Activated CD4-positive, alpha-beta memory T cell treated with anti-CD3 and anti-CD28 coated beads, Interleukin-2, amount 10 ng/mL, durations not matched to agents 7 days and 5 days (primary cell): ENCODE data around the gene SLC16A11. TPM values are rescaled to one million over a fixed set of nuclear protein-coding genes. Genes with fewer than 3 reads are reported as not detected.
"Not testable (repeated sequence)": the region's sequence is repeated elsewhere in the genome, so short reads cannot be mapped to it uniquely, and the experiment has no call there.

Experiments
- CTCF ChIA-PET: fragments of 350-600 bp; sonication (Branson Sonifier 250); formaldehyde crosslinking; loops from one replicate; lab custom pipeline; 2021; ENCODE audit warnings: antibody characterized with exemption, inconsistent platforms; lab: Charles Lee
- POLR2A ChIA-PET: fragments of 350-600 bp; sonication (Branson Sonifier 250); formaldehyde crosslinking; loops from one replicate; lab custom pipeline; 2021; ENCODE audit warnings: antibody characterized with exemption; lab: Charles Lee
- DNase-seq: peaks from one replicate; pipeline ENCODE4 v3.0.0-alpha.2; 2020
- H3K27ac Mint-ChIP-seq: one replicate; pipeline ENCODE4 v1.8.0; 2021; ENCODE audit warnings: mild to moderate bottlenecking, mixed read lengths
- H3K27me3 Mint-ChIP-seq: one replicate; pipeline ENCODE4 v1.8.0; 2021; ENCODE audit warnings: mixed read lengths
- H3K36me3 Mint-ChIP-seq: one replicate; pipeline ENCODE4 v1.8.0; 2021; ENCODE audit warnings: low read depth, mixed read lengths
- H3K4me1 Mint-ChIP-seq: one replicate; pipeline ENCODE4 v1.8.0; 2021; ENCODE audit warnings: mixed read lengths
- H3K4me3 Mint-ChIP-seq: one replicate; pipeline ENCODE4 v1.8.0; 2021; ENCODE audit warnings: mild to moderate bottlenecking, mixed read lengths
- H3K9me3 Mint-ChIP-seq: one replicate; pipeline ENCODE4 v1.8.0; 2021; ENCODE audit warnings: mixed read lengths
- total RNA-seq, 2 experiments: library from RNA; stranded (reverse); gene quantifications; one replicate each; pipeline ENCODE4 v1.2.3, GENCODE V29; 2021

SLC16A11 gene, protein sequence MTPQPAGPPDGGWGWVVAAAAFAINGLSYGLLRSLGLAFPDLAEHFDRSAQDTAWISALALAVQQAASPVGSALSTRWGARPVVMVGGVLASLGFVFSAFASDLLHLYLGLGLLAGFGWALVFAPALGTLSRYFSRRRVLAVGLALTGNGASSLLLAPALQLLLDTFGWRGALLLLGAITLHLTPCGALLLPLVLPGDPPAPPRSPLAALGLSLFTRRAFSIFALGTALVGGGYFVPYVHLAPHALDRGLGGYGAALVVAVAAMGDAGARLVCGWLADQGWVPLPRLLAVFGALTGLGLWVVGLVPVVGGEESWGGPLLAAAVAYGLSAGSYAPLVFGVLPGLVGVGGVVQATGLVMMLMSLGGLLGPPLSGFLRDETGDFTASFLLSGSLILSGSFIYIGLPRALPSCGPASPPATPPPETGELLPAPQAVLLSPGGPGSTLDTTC
- total RNA-seq: under 1 TPM; 0.35 to 0.73 TPM

GRCh38 chr17:7043497-7044198 lies at the start of gene SLC16A11:
Gene SLC16A11 (minus strand): TSS chr17:7044092. CDS start chr17:7043513, 579 bp downstream.
- POLR2A ChIA-PET: interaction anchor here (0.6 to 1.3 kb wide), 2 partner anchors 8 to 1081 kb away, joined by 3 to 9 read pairs; partner anchors contain the start of gene SLC16A13
- DNase-seq: no peak
- peaks cover 50% of the 10 kb centered on the region for H3K4me1 Mint-ChIP-seq
- peak within 1 kb of the TSS; percentile 56 for H3K4me3 Mint-ChIP-seq
- no peak within 1 kb of the TSS for H3K27ac Mint-ChIP-seq
- CTCF ChIA-PET: interaction anchor here (1.0 to 13.6 kb wide), 3 partner anchors 21 to 133 kb away, joined by 3 to 290 read pairs (median 27); partner anchors contain the start of gene BCL6B
- no peaks in the 10 kb centered on the region for H3K9me3 Mint-ChIP-seq
- peaks cover 20% of the 10 kb centered on the region for H3K27me3 Mint-ChIP-seq
- peaks cover 10% of the 10 kb centered on the region for H3K36me3 Mint-ChIP-seq

- H3K4me3 Mint-ChIP-seq, H3K4me1 Mint-ChIP-seq, H3K27ac Mint-ChIP-seq, H3K9me3 Mint-ChIP-seq, H3K36me3 Mint-ChIP-seq, CTCF ChIA-PET, POLR2A ChIA-PET, DNase-seq: not testable (repeated sequence)
- peaks cover 19% of the 10 kb centered on the region for H3K27me3 Mint-ChIP-seq
Observed at GRCh38 chr17:7091311-7092005, 47.6 kb upstream of the SLC16A11 start.

DNA sequence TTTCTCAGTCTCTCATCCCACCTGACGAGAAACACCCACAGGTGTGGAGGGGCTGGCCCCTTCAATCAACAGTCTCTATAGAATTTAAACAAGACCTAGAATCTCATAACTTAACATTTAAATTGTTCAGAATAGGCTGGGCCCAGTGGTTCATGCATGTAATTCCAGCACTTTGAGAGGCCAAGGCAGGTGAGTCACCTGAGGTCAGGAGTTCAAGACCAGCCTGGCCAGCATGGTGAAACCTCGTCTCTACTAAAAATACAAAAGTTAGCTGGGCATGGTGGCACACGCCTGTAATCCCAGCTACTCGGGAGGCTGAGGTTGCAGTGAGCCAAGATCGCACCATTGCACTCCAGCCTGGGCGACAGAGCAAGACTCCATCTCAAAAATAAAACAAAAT lies 45.7 kb upstream of the SLC16A11 start:
- H3K4me1 Mint-ChIP-seq, H3K4me3 Mint-ChIP-seq, H3K36me3 Mint-ChIP-seq, DNase-seq, H3K27ac Mint-ChIP-seq, H3K9me3 Mint-ChIP-seq, POLR2A ChIA-PET: not testable (repeated sequence)
- CTCF ChIA-PET: interaction anchor here (0.6 kb wide), 1 partner anchor 18 kb away, joined by 7 read pairs; no protein-coding TSS in a partner anchor
- peaks cover 20% of the 10 kb centered on the region for H3K27me3 Mint-ChIP-seq

DNA sequence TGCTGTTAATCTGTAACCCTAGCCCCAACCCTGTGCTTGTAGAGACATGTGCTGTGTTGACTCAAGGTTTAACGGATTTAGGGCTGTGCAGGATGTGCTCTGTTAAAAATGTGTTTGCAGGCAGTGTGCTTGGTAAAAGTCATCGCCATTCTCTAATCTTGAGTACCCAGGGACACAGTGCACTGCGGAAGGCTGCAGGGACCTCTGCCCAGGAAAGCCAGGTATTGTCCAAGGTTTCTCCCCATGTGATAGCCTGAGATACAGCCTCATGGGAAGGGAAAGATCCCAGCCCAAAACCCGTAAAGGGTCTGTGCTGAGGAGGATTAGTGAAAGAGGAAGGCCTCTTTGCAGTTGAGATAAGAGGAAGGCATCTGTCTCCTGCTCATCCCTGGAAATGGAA lies 44.5 kb upstream of the SLC16A11 start:
- H3K4me1 Mint-ChIP-seq: peaks cover 13% of the 10 kb centered on the region
- POLR2A ChIA-PET: interaction anchor here (0.6 kb wide), 1 partner anchor 53 kb away, joined by 3 read pairs; the partner anchor contains the start of gene SLC16A13
- DNase-seq, CTCF ChIA-PET, H3K36me3 Mint-ChIP-seq, H3K9me3 Mint-ChIP-seq, H3K27ac Mint-ChIP-seq, H3K4me3 Mint-ChIP-seq: not testable (repeated sequence)
- H3K27me3 Mint-ChIP-seq: peaks cover 24% of the 10 kb centered on the region

GRCh38 chr17:7084088-7084487 lies 40.2 kb upstream of the SLC16A11 start:
- no peaks in the 10 kb centered on the region for H3K9me3 Mint-ChIP-seq
- H3K27ac Mint-ChIP-seq: no peak overlapping the region
- H3K4me1 Mint-ChIP-seq: peaks cover 40% of the 10 kb centered on the region
- DNase-seq: no peak
- H3K36me3 Mint-ChIP-seq: no peaks in the 10 kb centered on the region
- ChIA-PET CTCF (no interaction called here), POLR2A (no interaction called here)
- H3K27me3 Mint-ChIP-seq: peaks cover 27% of the 10 kb centered on the region
- H3K4me3 Mint-ChIP-seq: no peak overlapping the region

GRCh38 chr17:7083592-7083991 lies 39.7 kb upstream of the SLC16A11 start:
- ChIA-PET POLR2A (no interaction called here), CTCF (no interaction called here)
- no peak overlapping the region for H3K4me3 Mint-ChIP-seq

GRCh38 chr17:7081341-7082062 lies 37.6 kb upstream of the SLC16A11 start:
- Mint-ChIP-seq H3K27me3 (peaks cover 24% of the 10 kb centered on the region), H3K9me3 (no peaks in the 10 kb centered on the region), H3K4me3 (no peak overlapping the region), H3K4me1 (peaks cover 40% of the 10 kb centered on the region), H3K27ac (no peak overlapping the region), H3K36me3 (no peaks in the 10 kb centered on the region)
- DNase-seq: peak; percentile 77
- ChIA-PET POLR2A (interaction anchor here (1.1 to 1.3 kb wide), 2 partner anchors 36 to 46 kb away, joined by 5 to 6 read pairs; partner anchors contain the start of gene SLC16A13), CTCF (interaction anchor here (0.6 to 2.3 kb wide), 3 partner anchors 34 to 261 kb away, joined by 4 to 19 read pairs (median 6); no protein-coding TSS in a partner anchor)

More at GRCh38 chr17:7083592-7083991, 39.7 kb upstream of the SLC16A11 start:
- H3K27ac Mint-ChIP-seq: no peak overlapping the region
- peaks cover 40% of the 10 kb centered on the region for H3K4me1 Mint-ChIP-seq
- peaks cover 27% of the 10 kb centered on the region for H3K27me3 Mint-ChIP-seq
- H3K9me3 Mint-ChIP-seq: no peaks in the 10 kb centered on the region
- no peak for DNase-seq
- H3K36me3 Mint-ChIP-seq: no peaks in the 10 kb centered on the region

DNA sequence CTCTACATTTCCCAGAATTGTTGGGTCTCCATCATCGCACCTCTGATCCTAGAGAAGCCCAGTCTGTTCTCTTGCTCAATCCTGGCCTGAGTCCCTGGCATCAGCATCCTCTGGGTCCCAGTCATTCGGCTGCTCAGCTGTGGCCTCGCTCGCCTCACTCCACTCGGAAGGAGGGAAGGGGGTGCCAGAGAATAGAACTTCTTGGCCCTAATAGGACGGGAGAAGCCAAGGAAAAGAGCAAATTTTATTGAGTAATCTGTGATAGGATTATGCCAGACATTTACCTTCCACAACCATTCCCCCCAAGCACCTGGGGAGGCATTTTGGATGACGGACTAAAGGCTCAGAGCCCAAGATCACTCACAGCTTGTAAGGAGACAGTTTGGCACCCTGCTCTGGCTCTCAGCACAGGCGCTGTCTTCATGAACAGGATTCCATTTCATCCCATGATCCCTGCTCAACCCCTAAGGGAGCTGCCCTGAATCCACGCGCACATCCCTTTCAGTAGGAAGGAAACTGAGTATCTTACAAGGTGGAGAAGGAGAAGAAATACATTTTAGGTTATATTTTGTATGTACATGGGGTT lies 36.7 kb upstream of the SLC16A11 start:
- Mint-ChIP-seq H3K27me3 (peaks cover 20% of the 10 kb centered on the region), H3K9me3 (no peaks in the 10 kb centered on the region), H3K4me1 (peaks cover 40% of the 10 kb centered on the region), H3K4me3 (no peak overlapping the region), H3K27ac (no peak overlapping the region), H3K36me3 (no peaks in the 10 kb centered on the region)
- ChIA-PET CTCF (interaction anchor here (1.3 to 2.3 kb wide), 2 partner anchors 35 to 53 kb away, joined by 3 to 19 read pairs; no protein-coding TSS in a partner anchor), POLR2A (no interaction called here)
- DNase-seq: no peak

DNA sequence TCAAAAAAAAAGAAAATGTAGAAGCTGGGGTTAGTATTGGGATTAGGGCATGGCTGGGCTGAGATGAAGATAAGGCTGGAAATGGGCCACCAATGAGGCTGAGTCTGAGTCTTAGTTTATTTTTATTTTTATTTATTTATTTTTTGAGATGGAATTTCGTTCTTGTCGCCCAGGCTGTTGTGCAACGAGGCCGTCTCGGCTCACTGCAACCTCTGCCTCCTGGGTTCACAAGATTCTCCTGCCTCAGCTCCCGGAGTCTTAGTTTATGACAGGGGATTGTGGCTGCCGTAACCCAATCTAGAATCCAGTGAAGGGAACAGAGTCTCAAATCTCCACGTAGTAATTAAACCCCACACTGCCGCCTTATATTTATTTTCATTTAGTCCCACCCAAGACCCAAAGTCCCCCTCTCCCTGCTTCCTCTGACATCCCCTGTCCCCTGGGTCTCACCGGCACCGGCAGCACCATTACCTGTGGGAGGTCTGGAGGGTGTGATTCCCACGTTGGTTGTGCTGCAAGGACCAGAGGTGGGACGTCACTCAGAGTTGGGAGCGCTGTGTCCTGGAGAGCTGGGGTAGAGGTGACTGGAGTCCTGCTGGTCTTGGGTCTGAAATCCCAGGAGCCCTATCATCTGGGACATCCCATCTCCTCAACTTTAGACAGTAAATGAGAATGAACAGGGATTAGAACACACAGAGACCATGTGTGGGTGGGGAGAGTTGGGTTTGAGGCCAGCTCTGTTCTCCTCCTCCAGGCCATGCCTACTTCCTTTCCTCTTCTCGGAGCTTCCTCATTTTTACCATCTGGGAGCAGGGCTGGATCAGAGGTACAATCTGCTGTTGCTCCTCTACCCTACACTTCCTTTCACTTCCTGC lies 35.9 kb upstream of the SLC16A11 start, which contains the start of gene CLEC10A:
TSS of gene CLEC10A (minus strand) at position 671 of the 875 bp plus-strand sequence. CDS start 1,439 bp downstream, outside the sequence.
- ChIA-PET CTCF (interaction anchor here (1.3 kb wide), 2 partner anchors 53 to 57 kb away, joined by 3 read pairs; no protein-coding TSS in a partner anchor), POLR2A (no interaction called here)
- no peak within 1 kb of the TSS for H3K27ac Mint-ChIP-seq
- H3K4me3 Mint-ChIP-seq: no peak within 1 kb of the TSS
- peaks cover 40% of the 10 kb centered on the region for H3K4me1 Mint-ChIP-seq
- no peaks in the 10 kb centered on the region for H3K36me3 Mint-ChIP-seq
- peaks cover 20% of the 10 kb centered on the region for H3K27me3 Mint-ChIP-seq
- no peaks in the 10 kb centered on the region for H3K9me3 Mint-ChIP-seq
- DNase-seq: no peak

DNA sequence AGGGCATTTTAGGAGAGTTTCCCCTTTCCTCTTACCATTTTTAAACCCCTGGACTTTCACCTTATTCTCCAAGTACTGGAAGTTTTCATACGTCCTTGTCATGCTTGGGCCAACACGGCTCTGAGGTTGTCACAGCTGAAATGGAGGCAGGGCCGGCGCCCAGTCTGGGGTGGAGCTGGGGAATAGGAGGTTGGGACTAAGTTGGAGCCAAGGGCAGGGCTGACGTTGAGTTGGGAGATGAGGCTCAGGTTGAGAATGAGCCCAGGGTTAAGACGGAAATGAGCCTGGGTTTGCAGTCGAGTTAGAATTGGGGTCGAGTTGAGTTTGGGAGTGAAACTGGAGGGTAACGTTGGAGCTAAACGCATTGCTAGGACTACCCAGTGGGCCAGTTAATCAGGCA lies 34.8 kb upstream of the SLC16A11 start:
- Mint-ChIP-seq H3K36me3 (no peaks in the 10 kb centered on the region), H3K9me3 (no peaks in the 10 kb centered on the region), H3K27ac (no peak overlapping the region), H3K27me3 (peaks cover 13% of the 10 kb centered on the region), H3K4me1 (peaks cover 30% of the 10 kb centered on the region), H3K4me3 (no peak overlapping the region)
- CTCF ChIA-PET: interaction anchor here (1.3 kb wide), 1 partner anchor 58 kb away, joined by 3 read pairs; no protein-coding TSS in a partner anchor
- POLR2A ChIA-PET: no interaction called here
- DNase-seq: no peak
